K562 (cell line): ENCODE measurements around the gene BPNT1. TPM values are rescaled to one million over a fixed set of nuclear protein-coding genes. Genes with fewer than 3 reads are reported as not detected.
A peak's percentile ranks its signal among the peaks of the same experiment; 100 is the strongest.

Experiments
- BCL6 ChIP-seq: fragments of 250-450 bp; sonication (Bioruptor Pico); IDR thresholded peaks from 2 replicates; pipeline ENCODE4 v1.4.0; 2020
- BRF2 ChIP-seq: IDR thresholded peaks from 3 replicates; pipeline ENCODE4 v1.6.1; 2011; ENCODE audit warnings: borderline replicate concordance, mild to moderate bottlenecking; ENCODE audit not compliant: insufficient read length, insufficient read depth
- CREB1 ChIP-seq, 2 experiments: sonication (generic) in 1 of 2; formaldehyde crosslinking in 1 of 2; IDR thresholded peaks; 2 replicates each; pipeline versions ENCODE4 v1.6.1 to v1.8.0; 2012 to 2022; ENCODE audit warnings: inconsistent platforms in 1 of 2, mild to moderate bottlenecking in 1 of 2, missing genetic modification reagents in 1 of 2, moderate library complexity in 1 of 2
- CXXC5 ChIP-seq: fragments of 250-450 bp; sonication (Bioruptor Pico); IDR thresholded peaks from 2 replicates; pipeline ENCODE4 v1.8.0; 2022; ENCODE audit warnings: inconsistent platforms, mild to moderate bottlenecking, moderate library complexity
- GABPB2 ChIP-seq: fragments of 250-450 bp; sonication (Bioruptor Pico); conservative IDR thresholded peaks from 2 replicates; pipeline ENCODE4 v1.5.1; 2021; ENCODE audit warnings: mild to moderate bottlenecking
- GTF2A2 ChIP-seq: IDR thresholded peaks from 2 replicates; pipeline ENCODE4 v1.6.1; 2016; ENCODE audit warnings: mild to moderate bottlenecking, missing genetic modification characterization, missing compliant biosample characterization
- HDAC2 ChIP-seq: fragments of 450-650 bp; IDR thresholded peaks from 2 replicates; pipeline ENCODE4 v1.6.1; 2016; ENCODE audit warnings: mild to moderate bottlenecking
- HNRNPL ChIP-seq: fragments of 200-400 bp; formaldehyde crosslinking; IDR thresholded peaks from 2 replicates; pipeline ENCODE4 v1.6.1; 2017; ENCODE audit warnings: low read depth, mild to moderate bottlenecking, low read length
- HNRNPLL ChIP-seq: fragments of 200-400 bp; formaldehyde crosslinking; IDR thresholded peaks from 2 replicates; pipeline ENCODE4 v1.6.1; 2017; ENCODE audit warnings: low read length, low read depth, mild to moderate bottlenecking; ENCODE audit not compliant: poor library complexity, severe bottlenecking
- HOXB6 ChIP-seq: fragments of 250-450 bp; sonication (Bioruptor Pico); IDR thresholded peaks from 2 replicates; pipeline ENCODE4 v1.5.1; 2022; ENCODE audit warnings: mild to moderate bottlenecking, borderline replicate concordance
- MEF2A ChIP-seq: IDR thresholded peaks from 2 replicates; pipeline ENCODE4 v1.6.1; 2011; ENCODE audit warnings: low read depth, mild to moderate bottlenecking, low read length, moderate library complexity; ENCODE audit not compliant: control insufficient read depth
- NR2F6 ChIP-seq: fragments of 450-650 bp; formaldehyde crosslinking; IDR thresholded peaks from 2 replicates; pipeline ENCODE4 v1.4.0; 2020; ENCODE audit warnings: mild to moderate bottlenecking
- PHB2 ChIP-seq: fragments of 450-650 bp; IDR thresholded peaks from 2 replicates; pipeline ENCODE4 v1.6.1; 2017; ENCODE audit warnings: low read depth
- POLR3G ChIP-seq: IDR thresholded peaks from 2 replicates; pipeline ENCODE4 v1.6.1; 2011; ENCODE audit not compliant: insufficient read length, insufficient replicate concordance; ENCODE audit errors: extremely low read depth
- SAFB2 ChIP-seq: fragments of 200-400 bp; formaldehyde crosslinking; IDR thresholded peaks from 2 replicates; pipeline ENCODE4 v1.6.1; 2018; ENCODE audit warnings: borderline replicate concordance, low read length, low read depth, moderate library complexity; ENCODE audit not compliant: severe bottlenecking
- SMARCE1 ChIP-seq: fragments of 450-650 bp; IDR thresholded peaks from 2 replicates; pipeline ENCODE4 v1.7.1; 2016; ENCODE audit warnings: mild to moderate bottlenecking
- TCFL5 ChIP-seq: fragments of 250-450 bp; sonication (Bioruptor Pico); conservative IDR thresholded peaks from 2 replicates; pipeline ENCODE4 v1.6.1; 2021; ENCODE audit warnings: mild to moderate bottlenecking, moderate library complexity, matching md5 sums
- THRAP3 ChIP-seq: fragments of 450-650 bp; IDR thresholded peaks from 2 replicates; pipeline ENCODE4 v1.6.1; 2016; ENCODE audit warnings: mild to moderate bottlenecking, inconsistent platforms, borderline replicate concordance
- UBTF ChIP-seq, 2 experiments: IDR thresholded peaks; 2 replicates each; pipeline ENCODE4 v1.6.1; 2012; ENCODE audit warnings: improper control_type of control experiment in 2 of 2, low read depth in 2 of 2, low read length in 2 of 2, borderline replicate concordance in 1 of 2
- XRCC5 ChIP-seq: fragments of 200-400 bp; formaldehyde crosslinking; IDR thresholded peaks from 2 replicates; pipeline ENCODE4 v1.6.1; 2017; ENCODE audit warnings: low read depth, mild to moderate bottlenecking, low read length
- ZNF311 ChIP-seq: fragments of 250-450 bp; sonication (Bioruptor Pico); IDR thresholded peaks from 2 replicates; pipeline ENCODE4 v1.4.0; 2020; ENCODE audit warnings: mild to moderate bottlenecking, moderate library complexity
- ZNF449 ChIP-seq: fragments of 250-450 bp; sonication (Bioruptor Pico); IDR thresholded peaks from 2 replicates; pipeline ENCODE4 v1.8.0; 2022; ENCODE audit warnings: moderate library complexity, mild to moderate bottlenecking, inconsistent platforms
- polyA plus RNA-seq, 8 experiments: library from polyadenylated mRNA; depleted of rRNA in 4 of 8; stranded (reverse) in 5 of 8; unstranded in 3 of 8; fragments of >200 nt; fragmentation: Nextera tagmentation in 2 of 8; fragmentation: Illumina TruSeq in 1 of 8; extraction: Ambion mirVana in 2 of 8; extraction: Trizol in 1 of 8; gene quantifications; 2 replicates each; pipeline versions ENCODE4 v1.2.1 to v1.2.3, GENCODE V29; 2011 to 2014; ENCODE audit warnings: inconsistent platforms in 1 of 8, missing spikeins in 1 of 8
- total RNA-seq, 7 experiments: library from RNA; depleted of rRNA in 6 of 7; stranded (reverse); fragments of >200 nt in 6 of 7; fragmentation: Illumina TruSeq in 2 of 7; extraction: Trizol in 2 of 7; gene quantifications; 2 replicates each; pipeline versions ENCODE4 v1.2.1 to v1.2.3, GENCODE V29; 2011 to 2021; ENCODE audit warnings: low replicate concordance in 1 of 7

The BPNT1 gene
- total and polyA plus RNA-seq, 9 of the 15 experiments (the other 6 are each of a cell fraction or from before 2014, with no cell fraction given): 30.2 to 73.8 (median 40.5) TPM

- no peak for TF ChIP-seq BCL6 (CRISPR knock-in tag)
- TF ChIP-seq ZNF311 (CRISPR knock-in tag): no peak
- TF ChIP-seq NR2F6: no peak
- no peak for TF ChIP-seq BRF2
- peak; percentile 47; the same call in 1 of the 2 replicates for TF ChIP-seq GTF2A2
- peak; percentile 78 to 91; a peak in 3 of 4 replicates for TF ChIP-seq UBTF (IDR thresholded peaks at IDR 0.05; ENCODE audit: borderline replicate concordance in 1 of 2, low read depth in 2 of 2, low read length in 2 of 2)
- no peak for TF ChIP-seq ZNF449 (CRISPR knock-in tag)
- TF ChIP-seq GABPB2 (CRISPR knock-in tag): no peak
- TF ChIP-seq HDAC2: peak; percentile 76
- peak; percentile 85; the same call in 1 of the 2 replicates for TF ChIP-seq XRCC5
- peak; percentile 99 for TF ChIP-seq CXXC5 (CRISPR knock-in tag)
- TF ChIP-seq SAFB2: no peak
- no peak for TF ChIP-seq THRAP3
- peak; percentile 98 for TF ChIP-seq CREB1 (IDR thresholded peaks at IDR 0.05)
- TF ChIP-seq CREB1 (CRISPR knock-in tag; IDR thresholded peaks at IDR 0.05): peak; percentile 99
- TF ChIP-seq HNRNPL: no peak
- no peak for TF ChIP-seq PHB2
- TF ChIP-seq SMARCE1: peak; percentile 23
- no peak for TF ChIP-seq TCFL5 (CRISPR knock-in tag)
- TF ChIP-seq MEF2A: no peak
- TF ChIP-seq POLR3G: no peak
- no peak for TF ChIP-seq HOXB6 (CRISPR knock-in tag)
- peak; percentile 94 for TF ChIP-seq HNRNPLL
Measured at GRCh38 chr1:220046052-220046930, 43.3 kb downstream of the BPNT1 start, which contains the start of gene EPRS1 (continued).
